ENCODE results near the gene GRIA3.

The GRIA3 gene

DNA sequence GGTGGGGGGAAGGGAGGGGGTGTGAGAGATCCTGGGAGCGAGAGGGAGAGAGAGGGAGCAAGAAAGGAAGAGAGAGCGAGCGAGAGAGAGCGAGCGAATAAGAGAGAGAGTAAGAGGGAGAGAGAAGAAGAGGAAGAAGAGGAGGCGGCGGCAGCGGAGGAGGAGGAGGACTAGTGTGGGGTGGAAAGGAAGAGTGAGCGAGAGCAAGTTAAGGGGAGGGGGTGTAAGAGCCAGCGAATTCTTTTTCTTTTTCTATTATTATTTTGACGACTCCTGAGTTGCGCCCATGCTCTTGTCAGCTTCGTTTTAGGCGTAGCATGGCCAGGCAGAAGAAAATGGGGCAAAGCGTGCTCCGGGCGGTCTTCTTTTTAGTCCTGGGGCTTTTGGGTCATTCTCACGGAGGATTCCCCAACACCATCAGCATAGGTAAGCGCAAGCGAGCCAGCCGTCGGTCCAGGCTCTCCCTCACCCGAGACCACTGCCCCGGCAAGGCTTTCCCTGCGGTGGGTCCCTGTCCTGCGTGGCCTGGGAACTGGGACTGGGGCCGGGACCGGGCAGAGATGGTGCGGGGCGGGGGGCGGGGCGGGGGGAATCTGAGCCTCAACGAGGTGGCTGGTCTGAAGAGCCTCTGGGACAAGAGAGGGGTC is at the start of gene GRIA3:
TSS of gene GRIA3 (plus strand) at position 60 of the 647 bp plus-strand sequence. CDS start at position 318, 258 bp downstream.
- peak within 1 kb of the TSS; percentile 49 for H3K4me3 Mint-ChIP-seq

DNA sequence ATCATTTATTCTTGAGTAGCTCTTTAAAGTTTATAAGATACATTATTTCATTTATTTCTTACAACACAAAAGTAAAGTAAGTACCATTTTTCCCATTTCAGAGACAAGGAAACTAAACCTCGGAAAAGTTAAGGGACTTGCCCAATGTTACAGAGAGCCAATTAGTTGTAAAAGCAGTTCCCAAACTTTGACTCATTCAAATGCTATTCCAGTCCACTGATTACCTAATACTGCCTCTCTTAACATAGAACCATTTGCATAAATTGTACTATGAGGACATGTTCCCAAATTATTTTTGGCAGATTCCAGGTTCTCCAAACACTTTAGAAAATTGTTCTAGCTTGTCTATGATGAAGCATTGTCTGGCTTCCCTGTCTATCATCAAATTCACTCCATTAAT is 45.6 kb upstream of the GRIA3 start:
- Mint-ChIP-seq H3K4me1 (no peaks in the 10 kb centered on the region), H3K9me3 (no peaks in the 10 kb centered on the region), H3K27me3 (no peaks in the 10 kb centered on the region), H3K27ac (no peak overlapping the region), H3K36me3 (no peaks in the 10 kb centered on the region), H3K4me3 (no peak overlapping the region)
- ATAC-seq (ENCODE audit: low read depth) (no peak), DNase-seq (ENCODE audit: low spot score in 2 of 2) (no peak)

More for the DNA sequence above, at the start of gene GRIA3:
- ATAC-seq (ENCODE audit: low read depth) (no peak), DNase-seq (ENCODE audit: low spot score in 2 of 2) (no peak)
- Mint-ChIP-seq H3K27me3 (peaks cover 9% of the 10 kb centered on the region), H3K4me1 (peaks cover 7% of the 10 kb centered on the region), H3K27ac (no peak within 1 kb of the TSS), H3K9me3 (no peaks in the 10 kb centered on the region), H3K36me3 (peaks cover 2% of the 10 kb centered on the region)

DNA sequence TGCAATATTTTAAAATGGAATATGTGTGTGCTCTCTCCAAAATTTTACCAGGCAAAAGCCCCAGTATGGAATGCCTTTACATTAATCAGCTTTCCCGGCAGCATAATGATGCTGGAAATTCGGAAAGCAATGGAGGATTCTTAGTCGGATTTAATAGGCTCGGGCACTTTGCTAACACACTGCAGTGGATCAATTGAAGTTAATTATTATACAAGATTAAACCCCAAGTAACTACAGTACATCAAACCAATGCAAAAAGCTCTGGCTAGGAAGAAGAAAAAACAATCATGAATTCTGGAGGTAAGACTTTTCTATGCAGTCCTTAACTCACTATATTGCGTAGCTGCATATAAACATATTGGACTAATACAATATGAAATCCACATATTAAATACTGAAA is 43.6 kb upstream of the GRIA3 start:
- H3K4me1 Mint-ChIP-seq = no peaks in the 10 kb centered on the region
- ATAC-seq (ENCODE audit: low read depth) (no peak), DNase-seq (ENCODE audit: low spot score in 2 of 2) (no peak)
- no peaks in the 10 kb centered on the region for H3K36me3 Mint-ChIP-seq
- H3K9me3 Mint-ChIP-seq = no peaks in the 10 kb centered on the region
- no peaks in the 10 kb centered on the region for H3K27me3 Mint-ChIP-seq
- H3K4me3 Mint-ChIP-seq = no peak overlapping the region
- H3K27ac Mint-ChIP-seq = no peak overlapping the region

DNA sequence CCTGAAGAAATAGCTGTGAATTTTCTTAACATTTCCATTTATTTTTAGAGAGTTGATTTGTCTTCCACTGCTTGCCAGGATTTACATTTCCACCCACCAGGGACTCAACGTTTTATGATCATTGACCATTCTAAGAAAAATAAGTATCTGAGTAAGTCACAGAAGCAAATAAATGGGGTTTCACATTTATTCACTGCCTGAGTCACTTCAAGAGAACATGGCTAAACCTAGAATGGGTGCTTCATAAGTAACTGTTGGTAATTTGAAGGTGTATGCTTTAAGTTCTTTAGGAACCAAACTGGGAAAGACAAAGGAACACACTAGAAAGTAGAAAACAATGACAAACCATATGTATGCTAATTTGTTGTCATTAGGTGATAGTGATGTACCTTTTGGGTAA is 43.2 kb upstream of the GRIA3 start:
- Mint-ChIP-seq H3K27ac (no peak overlapping the region), H3K9me3 (no peaks in the 10 kb centered on the region), H3K4me1 (no peaks in the 10 kb centered on the region), H3K36me3 (no peaks in the 10 kb centered on the region), H3K4me3 (no peak overlapping the region), H3K27me3 (no peaks in the 10 kb centered on the region)
- DNase-seq (ENCODE audit: low spot score in 2 of 2) (no peak), ATAC-seq (ENCODE audit: low read depth) (no peak)

DNA sequence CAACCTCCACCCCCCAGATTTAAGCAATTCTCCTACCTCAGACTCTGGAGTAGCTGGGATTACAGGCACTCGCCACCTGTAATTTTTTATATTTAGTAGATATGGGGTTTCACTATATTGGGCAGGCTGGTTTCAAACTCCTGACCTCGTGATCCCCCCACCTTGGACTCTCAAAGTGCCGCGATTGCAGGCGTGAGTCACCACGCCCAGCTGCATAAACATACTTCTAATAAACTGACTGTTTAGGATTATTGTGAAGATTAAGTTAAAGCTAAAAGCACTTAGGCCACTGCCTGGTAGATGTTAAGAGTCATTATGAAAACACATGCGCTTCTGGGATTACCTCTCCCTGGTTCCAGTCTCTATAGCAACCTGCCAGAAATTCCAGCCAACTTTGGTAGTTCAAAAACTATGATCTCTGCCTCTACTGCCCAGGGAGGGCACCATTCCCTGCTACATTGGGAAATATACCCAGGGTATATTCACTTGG is 30.2 kb upstream of the GRIA3 start:
- H3K4me3 Mint-ChIP-seq = no peak overlapping the region
- H3K9me3 Mint-ChIP-seq = no peaks in the 10 kb centered on the region
- no peak for ATAC-seq (ENCODE audit: low read depth)
- H3K27ac Mint-ChIP-seq = no peak overlapping the region
- no peaks in the 10 kb centered on the region for H3K27me3 Mint-ChIP-seq
- H3K36me3 Mint-ChIP-seq = no peaks in the 10 kb centered on the region
- no peaks in the 10 kb centered on the region for H3K4me1 Mint-ChIP-seq
- no peak for DNase-seq (ENCODE audit: low spot score in 2 of 2)

DNA sequence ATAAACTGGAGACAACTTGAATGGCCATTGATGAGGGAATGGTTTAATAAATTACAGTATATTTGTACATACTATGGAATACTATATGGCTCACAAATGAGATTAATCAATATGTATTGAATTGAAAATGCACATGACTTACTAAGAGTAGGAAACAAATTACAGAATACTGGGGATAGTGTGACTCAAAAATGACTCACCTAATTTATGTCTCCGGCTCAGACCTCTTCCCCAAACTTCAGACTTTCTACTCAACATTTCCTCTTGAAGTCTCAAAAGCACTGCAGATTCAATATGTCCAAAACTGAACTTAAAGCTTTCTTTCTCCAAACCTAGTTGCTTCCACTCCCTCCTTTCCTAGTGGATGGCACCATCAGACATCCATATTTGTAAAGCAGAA is 28.8 kb upstream of the GRIA3 start:
- Mint-ChIP-seq H3K4me3 (no peak overlapping the region), H3K9me3 (peaks cover 2% of the 10 kb centered on the region), H3K4me1 (no peaks in the 10 kb centered on the region), H3K27me3 (peaks cover 1% of the 10 kb centered on the region), H3K36me3 (peaks cover 1% of the 10 kb centered on the region), H3K27ac (no peak overlapping the region)
- DNase-seq (ENCODE audit: low spot score in 2 of 2) (no peak), ATAC-seq (ENCODE audit: low read depth) (no peak)

DNA sequence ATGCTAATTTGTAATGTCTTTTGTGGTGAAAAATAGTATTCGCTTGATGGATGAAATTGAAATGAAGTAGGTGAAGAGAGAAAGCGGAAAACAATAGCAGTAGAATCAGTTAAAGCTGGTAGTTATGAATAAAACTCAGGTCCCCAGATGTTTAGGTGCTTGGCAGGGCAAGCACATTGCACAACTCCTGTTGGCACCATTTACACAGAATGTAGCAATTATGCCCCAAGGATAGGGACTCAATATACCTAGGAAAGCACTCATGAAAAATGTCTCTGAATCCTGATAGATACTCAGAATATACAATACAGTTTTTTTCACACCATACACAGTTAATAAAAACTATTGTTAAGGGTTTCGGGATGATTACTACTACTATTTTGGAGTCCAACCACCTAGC is 26.5 kb upstream of the GRIA3 start:
- peaks cover 1% of the 10 kb centered on the region for H3K36me3 Mint-ChIP-seq
- H3K4me1 Mint-ChIP-seq = no peaks in the 10 kb centered on the region
- H3K27ac Mint-ChIP-seq = no peak overlapping the region
- no peak overlapping the region for H3K4me3 Mint-ChIP-seq
- peaks cover 2% of the 10 kb centered on the region for H3K9me3 Mint-ChIP-seq
- peaks cover 1% of the 10 kb centered on the region for H3K27me3 Mint-ChIP-seq
- ATAC-seq (ENCODE audit: low read depth) = no peak
- no peak for DNase-seq (ENCODE audit: low spot score in 2 of 2)

DNA sequence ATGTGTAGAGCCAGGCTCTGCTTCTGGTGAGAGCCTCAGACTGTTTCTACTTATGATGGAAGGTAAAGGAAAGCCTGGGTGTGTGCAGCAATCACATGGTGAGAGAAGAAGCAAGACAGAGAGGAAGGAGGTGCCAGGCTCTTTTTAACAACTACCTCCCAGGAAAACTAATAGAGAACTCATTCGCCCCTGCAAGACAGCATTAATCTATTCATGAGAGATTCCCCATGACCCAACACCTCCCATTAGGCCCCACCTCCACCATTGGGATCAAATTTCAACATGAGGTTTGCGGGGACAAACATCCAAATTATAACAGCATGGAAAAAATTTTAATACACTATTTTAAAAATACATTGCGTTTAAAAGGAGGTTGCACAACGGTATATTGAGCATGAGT is 24.7 kb upstream of the GRIA3 start:
- DNase-seq (ENCODE audit: low spot score in 2 of 2) (no peak), ATAC-seq (ENCODE audit: low read depth) (no peak)
- H3K4me1 Mint-ChIP-seq = no peaks in the 10 kb centered on the region
- H3K9me3 Mint-ChIP-seq = peaks cover 2% of the 10 kb centered on the region
- no peak overlapping the region for H3K27ac Mint-ChIP-seq
- peaks cover 1% of the 10 kb centered on the region for H3K36me3 Mint-ChIP-seq
- H3K27me3 Mint-ChIP-seq = peaks cover 1% of the 10 kb centered on the region
- H3K4me3 Mint-ChIP-seq = no peak overlapping the region

DNA sequence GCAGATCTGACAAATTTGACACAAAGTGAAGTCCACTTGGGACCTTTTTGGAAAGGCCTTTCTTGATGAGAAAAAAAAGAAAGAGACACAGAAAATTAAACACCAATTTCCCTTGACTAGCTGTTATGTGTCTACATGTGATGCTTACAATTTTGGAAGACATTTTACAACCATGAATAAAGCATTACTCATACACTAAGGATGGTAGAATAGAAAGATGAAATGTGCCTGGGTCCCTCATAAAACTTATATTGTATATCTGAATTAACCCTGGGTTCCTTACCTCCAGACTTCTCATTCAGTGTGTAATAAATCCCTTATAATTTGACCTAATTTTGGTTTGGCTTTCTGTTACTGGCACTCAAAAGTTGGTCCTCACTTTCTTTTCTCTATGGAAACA is 16.5 kb upstream of the GRIA3 start:
- no peak overlapping the region for H3K4me3 Mint-ChIP-seq
- DNase-seq (ENCODE audit: low spot score in 2 of 2) (no peak), ATAC-seq (ENCODE audit: low read depth) (no peak)
- H3K27me3 Mint-ChIP-seq = peaks cover 2% of the 10 kb centered on the region
- H3K4me1 Mint-ChIP-seq = no peaks in the 10 kb centered on the region
- peaks cover 5% of the 10 kb centered on the region for H3K9me3 Mint-ChIP-seq
- H3K27ac Mint-ChIP-seq = no peak overlapping the region
- H3K36me3 Mint-ChIP-seq = no peaks in the 10 kb centered on the region

DNA sequence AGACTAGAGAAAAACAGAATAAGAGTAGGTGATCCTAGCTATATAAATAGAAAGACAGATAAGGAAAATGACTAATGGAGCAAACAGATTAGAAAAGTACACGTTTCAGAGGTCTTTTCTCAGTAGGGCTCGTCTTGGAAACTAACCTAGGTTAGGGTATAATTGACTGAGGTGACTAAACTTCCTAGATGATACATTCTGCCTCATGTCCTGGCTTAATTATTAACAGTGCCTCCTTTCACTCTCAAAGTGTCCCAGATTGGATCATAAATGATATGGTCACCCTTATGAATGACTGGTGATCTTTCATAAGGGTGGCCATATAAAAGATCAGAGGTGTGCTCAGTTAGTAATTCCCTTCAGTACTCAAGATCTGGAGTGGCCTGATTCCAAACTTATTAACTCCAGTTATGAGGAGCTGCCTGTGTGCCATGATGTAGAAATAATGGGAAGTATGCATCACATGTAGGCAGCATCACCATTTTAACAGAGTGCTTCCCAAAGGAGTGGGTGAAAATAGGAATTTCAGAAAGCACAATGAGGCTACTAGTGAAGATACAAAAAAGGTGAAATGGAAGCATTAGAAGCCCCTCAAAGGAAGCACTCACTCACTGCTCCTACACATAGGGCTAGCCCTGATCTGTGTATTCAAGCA is 14.7 kb upstream of the GRIA3 start:
- ATAC-seq (ENCODE audit: low read depth) = no peak
- DNase-seq (ENCODE audit: low spot score in 2 of 2) = no peak
- Mint-ChIP-seq H3K27me3 (peaks cover 2% of the 10 kb centered on the region), H3K27ac (no peak overlapping the region), H3K4me1 (no peaks in the 10 kb centered on the region), H3K9me3 (peaks cover 5% of the 10 kb centered on the region), H3K36me3 (no peaks in the 10 kb centered on the region), H3K4me3 (no peak overlapping the region)

DNA sequence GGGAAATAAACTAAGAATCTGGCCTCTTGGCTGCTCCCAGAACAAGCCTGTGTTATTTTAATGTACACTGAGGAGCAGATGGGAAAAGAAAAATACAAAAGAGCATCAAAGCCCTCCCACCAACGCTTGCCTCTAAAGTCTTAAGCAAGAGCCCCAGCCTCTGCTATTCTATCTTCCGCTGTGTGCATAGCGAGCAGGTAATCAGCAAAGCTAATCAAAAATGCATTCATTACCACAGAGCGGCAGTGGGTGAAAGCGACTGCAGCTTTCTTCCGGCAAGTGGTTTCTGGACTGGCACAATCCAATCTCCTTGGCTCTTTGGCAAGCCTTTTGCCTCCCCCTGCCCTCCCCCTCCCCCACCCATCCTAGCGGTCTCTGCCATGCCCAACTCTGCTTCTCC is 13.5 kb upstream of the GRIA3 start:
- Mint-ChIP-seq H3K9me3 (peaks cover 3% of the 10 kb centered on the region), H3K27ac (no peak overlapping the region), H3K36me3 (no peaks in the 10 kb centered on the region), H3K4me1 (no peaks in the 10 kb centered on the region), H3K27me3 (peaks cover 2% of the 10 kb centered on the region), H3K4me3 (no peak overlapping the region)
- DNase-seq (ENCODE audit: low spot score in 2 of 2) = no peak
- ATAC-seq (ENCODE audit: low read depth) = no peak

DNA sequence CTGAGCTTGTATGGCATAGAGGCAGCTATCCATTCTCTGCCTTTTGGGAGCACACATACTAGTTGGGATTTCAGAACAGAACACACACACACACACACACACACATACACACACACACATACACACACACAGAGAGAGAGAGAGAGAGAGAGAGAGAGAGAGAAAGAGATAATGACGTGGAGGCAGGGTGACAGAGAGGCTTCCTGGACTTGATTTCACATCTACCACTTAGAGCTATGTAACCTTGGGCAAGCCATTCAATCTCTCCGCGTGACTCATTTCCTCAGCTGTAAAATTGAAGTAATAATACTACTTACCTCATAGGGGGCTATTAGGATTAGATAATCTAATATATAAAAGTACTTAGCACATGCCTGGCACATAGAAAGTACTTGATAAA is 12.3 kb upstream of the GRIA3 start:
- DNase-seq (ENCODE audit: low spot score in 2 of 2) (no peak), ATAC-seq (ENCODE audit: low read depth) (no peak)
- H3K4me1 Mint-ChIP-seq = no peaks in the 10 kb centered on the region
- no peak overlapping the region for H3K4me3 Mint-ChIP-seq
- H3K27ac Mint-ChIP-seq = no peak overlapping the region
- no peaks in the 10 kb centered on the region for H3K9me3 Mint-ChIP-seq
- H3K36me3 Mint-ChIP-seq = no peaks in the 10 kb centered on the region
- peaks cover 2% of the 10 kb centered on the region for H3K27me3 Mint-ChIP-seq

DNA sequence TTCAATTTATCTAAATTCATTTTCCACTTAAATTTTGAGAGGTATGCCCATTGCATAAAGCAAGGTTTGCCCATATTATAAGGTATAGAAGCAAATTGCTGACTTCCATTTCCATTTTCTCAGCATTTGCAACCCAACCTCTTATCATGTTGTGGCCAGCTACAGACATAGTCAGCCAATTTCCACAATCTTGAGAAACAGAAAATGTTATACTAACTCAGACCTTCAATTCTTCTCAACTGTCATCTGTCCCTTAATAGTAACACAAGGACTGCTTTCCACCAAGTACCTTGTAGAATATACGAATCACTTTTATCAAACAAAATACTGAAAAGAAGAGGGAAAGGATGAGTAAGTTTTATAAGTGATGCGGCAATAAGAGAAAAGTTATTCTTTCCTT is 11.2 kb upstream of the GRIA3 start:
- no peak overlapping the region for H3K27ac Mint-ChIP-seq
- DNase-seq (ENCODE audit: low spot score in 2 of 2) = no peak
- no peaks in the 10 kb centered on the region for H3K36me3 Mint-ChIP-seq
- H3K4me1 Mint-ChIP-seq = no peaks in the 10 kb centered on the region
- ATAC-seq (ENCODE audit: low read depth) = no peak
- no peaks in the 10 kb centered on the region for H3K9me3 Mint-ChIP-seq
- H3K27me3 Mint-ChIP-seq = no peaks in the 10 kb centered on the region
- no peak overlapping the region for H3K4me3 Mint-ChIP-seq

DNA sequence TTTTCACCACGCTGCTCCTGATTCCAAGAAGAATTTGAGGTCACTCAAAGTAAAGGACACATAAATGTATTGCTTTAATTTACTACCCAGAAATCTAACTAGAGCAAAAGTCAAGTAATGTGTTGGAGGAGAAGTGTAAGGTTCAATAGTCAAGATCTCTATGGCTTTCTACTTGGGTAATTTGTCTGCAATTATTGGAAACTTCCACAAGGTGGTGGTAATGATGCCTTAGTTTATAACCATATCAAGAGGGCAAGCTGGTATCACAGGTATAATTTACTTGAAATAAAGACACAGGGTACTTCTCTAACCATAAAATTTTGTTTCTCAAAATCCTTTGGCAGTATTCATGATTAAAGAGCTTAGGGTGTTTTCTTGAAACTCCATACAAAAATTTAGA is 10.2 kb upstream of the GRIA3 start:
- ATAC-seq (ENCODE audit: low read depth) (no peak), DNase-seq (ENCODE audit: low spot score in 2 of 2) (no peak)
- H3K4me1 Mint-ChIP-seq = no peaks in the 10 kb centered on the region
- no peaks in the 10 kb centered on the region for H3K36me3 Mint-ChIP-seq
- H3K4me3 Mint-ChIP-seq = no peak overlapping the region
- no peaks in the 10 kb centered on the region for H3K9me3 Mint-ChIP-seq
- no peaks in the 10 kb centered on the region for H3K27me3 Mint-ChIP-seq
- H3K27ac Mint-ChIP-seq = no peak overlapping the region

All from memory B cell (primary cell).